ENCODE measurements around the gene SMIM43.
"Not testable (repeated sequence)": the region's sequence is repeated elsewhere in the genome, so short reads cannot be mapped to it uniquely, and the experiment has no call there.

SMIM43 gene

GRCh38 chr4:121783210-121783609 lies 18.2 kb upstream of the SMIM43 start:
- DNase-seq (ENCODE audit: low read depth, low spot score): no peak

- DNase-seq (ENCODE audit: low read depth, low spot score): no peak
Observed at GRCh38 chr4:121778991-121779628, 14.1 kb upstream of the SMIM43 start.

GRCh38 chr4:121777625-121778024 lies 12.7 kb upstream of the SMIM43 start:
- peak; percentile 61 for DNase-seq (ENCODE audit: low read depth, low spot score)

- no peak for DNase-seq (ENCODE audit: low read depth, low spot score)
Observed at GRCh38 chr4:121776610-121777401, 11.8 kb upstream of the SMIM43 start.

GRCh38 chr4:121773883-121774282 lies 8.9 kb upstream of the SMIM43 start:
- no peak for DNase-seq (ENCODE audit: low read depth, low spot score)

- no peak for DNase-seq (ENCODE audit: low read depth, low spot score)
Observed at GRCh38 chr4:121771869-121772268, 6.9 kb upstream of the SMIM43 start.

- DNase-seq (ENCODE audit: low read depth, low spot score): no peak
Observed at GRCh38 chr4:121769341-121769740, 4.4 kb upstream of the SMIM43 start.

GRCh38 chr4:121767166-121767565 lies 2.2 kb upstream of the SMIM43 start:
- DNase-seq (ENCODE audit: low read depth, low spot score): no peak

- no peak for DNase-seq (ENCODE audit: low read depth, low spot score)
Observed at GRCh38 chr4:121765971-121766538, 1.1 kb upstream of the SMIM43 start.

GRCh38 chr4:121765368-121765705 lies 373 bp upstream of the SMIM43 start:
- DNase-seq (ENCODE audit: low read depth, low spot score): no peak

- DNase-seq (ENCODE audit: low read depth, low spot score): no peak
Observed at GRCh38 chr4:121764303-121764701, 662 bp downstream of the SMIM43 start.

- DNase-seq (ENCODE audit: low read depth, low spot score): no peak
Observed at GRCh38 chr4:121760205-121760604, 4.8 kb downstream of the SMIM43 start.

- DNase-seq (ENCODE audit: low read depth, low spot score): no peak
Observed at GRCh38 chr4:121758925-121759568, 5.9 kb downstream of the SMIM43 start.

GRCh38 chr4:121752142-121752541 lies 12.8 kb downstream of the SMIM43 start:
- DNase-seq (ENCODE audit: low read depth, low spot score): not testable (repeated sequence)

GRCh38 chr4:121749225-121749624 lies 15.7 kb downstream of the SMIM43 start:
- no peak for DNase-seq (ENCODE audit: low read depth, low spot score)

- DNase-seq (ENCODE audit: low read depth, low spot score): no peak
Observed at GRCh38 chr4:121742794-121743193, 22.2 kb downstream of the SMIM43 start.

- DNase-seq (ENCODE audit: low read depth, low spot score): peak; percentile 61
Observed at GRCh38 chr4:121741751-121742150, 23.2 kb downstream of the SMIM43 start.

- DNase-seq (ENCODE audit: low read depth, low spot score): no peak
Observed at GRCh38 chr4:121740796-121741409, 24.1 kb downstream of the SMIM43 start.

GRCh38 chr4:121739575-121739974 lies 25.4 kb downstream of the SMIM43 start:
- no peak for DNase-seq (ENCODE audit: low read depth, low spot score)

GRCh38 chr4:121738780-121739535 lies 26.0 kb downstream of the SMIM43 start:
- peak; percentile 12 for DNase-seq (ENCODE audit: low read depth, low spot score)

- no peak for DNase-seq (ENCODE audit: low read depth, low spot score)
Observed at GRCh38 chr4:121737846-121738554, 27.0 kb downstream of the SMIM43 start.
